Measurements from ENCODE around the gene LASP1. TPM values are rescaled to one million over a fixed set of nuclear protein-coding genes. Genes with fewer than 3 reads are reported as not detected.
A peak's percentile ranks its signal among the peaks of the same experiment; 100 is the strongest.

LASP1 gene
- total RNA-seq, 1 experiment from 2014 or later = 479 TPM

DNA sequence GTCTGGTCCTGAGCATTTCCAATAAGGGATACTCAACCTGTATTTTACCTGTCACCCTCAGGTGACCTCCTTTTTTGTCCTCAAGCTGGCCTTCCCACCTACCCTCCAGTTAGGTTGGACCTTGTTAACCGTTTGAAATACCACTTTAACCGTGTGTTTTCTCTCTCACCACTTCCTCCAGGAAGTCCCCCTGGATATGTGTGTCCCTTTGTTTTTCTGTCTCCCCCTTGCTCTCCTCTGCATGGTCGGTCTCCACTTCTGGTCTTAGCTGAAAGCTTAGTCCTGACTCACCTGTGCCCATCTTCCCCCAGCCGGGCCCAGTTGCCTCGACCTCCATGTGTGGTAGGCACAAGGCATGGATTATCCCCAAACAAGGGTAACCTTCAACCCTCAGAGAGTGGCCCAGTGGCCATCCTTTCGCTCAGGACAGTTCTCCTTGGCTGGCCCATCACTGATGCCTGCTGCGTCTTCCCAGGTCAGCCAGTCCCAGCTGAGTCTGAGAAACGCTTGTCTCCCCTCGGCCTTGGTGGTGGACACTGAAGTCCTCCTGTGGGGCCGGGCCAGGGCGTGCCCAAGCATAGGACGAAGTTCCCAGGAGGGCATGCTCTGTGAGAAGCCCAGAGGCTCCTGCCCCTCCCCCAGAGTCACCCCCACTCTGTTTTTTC, 20.0 kb downstream of the LASP1 start:
- intact Hi-C loops (cut with micrococcal nuclease; ENCODE audit: unreplicated experiment) = no loop called here
- H3K4me1 Mint-ChIP-seq (ENCODE audit: low read depth, unreplicated experiment) = peaks cover 38% of the 10 kb centered on the region
- CTCF ChIA-PET = no interaction called here
- no peak overlapping the region for H3K4me3 Mint-ChIP-seq (ENCODE audit: low read depth, unreplicated experiment)
- no peaks in the 10 kb centered on the region for H3K9me3 Mint-ChIP-seq (ENCODE audit: low read depth, unreplicated experiment)
- peak overlapping the region; percentile 15 for H3K27ac Mint-ChIP-seq (ENCODE audit: unreplicated experiment)
- TF ChIP-seq CTCF (IDR thresholded peaks at IDR 0.05; ENCODE audit: unreplicated experiment) = no peak
- no peak for DNase-seq
- peaks cover 91% of the 10 kb centered on the region for H3K36me3 Mint-ChIP-seq (ENCODE audit: insufficient read depth, unreplicated experiment)
- no peaks in the 10 kb centered on the region for H3K27me3 Mint-ChIP-seq (ENCODE audit: unreplicated experiment)
- no TSS peak for BruUV-seq (replicated peaks)

DNA sequence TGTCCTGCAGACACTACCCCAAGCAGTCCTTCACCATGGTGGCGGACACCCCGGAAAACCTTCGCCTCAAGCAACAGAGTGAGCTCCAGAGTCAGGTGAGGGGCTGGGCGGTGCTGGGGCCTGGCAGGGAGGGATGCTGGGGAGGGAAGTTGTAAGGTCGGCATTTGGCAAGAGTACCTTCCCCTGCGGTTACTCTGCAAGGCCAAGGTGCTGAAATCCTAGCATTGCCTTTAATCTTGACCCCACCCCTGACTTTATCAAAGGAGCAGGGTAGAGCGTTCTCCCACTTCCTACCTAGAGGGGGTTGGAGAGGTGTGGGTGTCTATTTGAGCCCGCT, 20.5 kb downstream of the LASP1 start:
- peaks cover 90% of the 10 kb centered on the region for H3K36me3 Mint-ChIP-seq (ENCODE audit: insufficient read depth, unreplicated experiment)

GRCh38 chr17:38891441-38891840, 21.6 kb downstream of the LASP1 start:
- H3K27ac Mint-ChIP-seq (ENCODE audit: unreplicated experiment) = no peak overlapping the region
- intact Hi-C loops (cut with micrococcal nuclease; ENCODE audit: unreplicated experiment) = no loop called here
- H3K36me3 Mint-ChIP-seq (ENCODE audit: insufficient read depth, unreplicated experiment) = peaks cover 86% of the 10 kb centered on the region
- BruUV-seq (replicated peaks) = no TSS peak
- no peak for DNase-seq
- TF ChIP-seq CTCF (IDR thresholded peaks at IDR 0.05; ENCODE audit: unreplicated experiment) = no peak
- no peaks in the 10 kb centered on the region for H3K9me3 Mint-ChIP-seq (ENCODE audit: low read depth, unreplicated experiment)
- no peak overlapping the region for H3K4me3 Mint-ChIP-seq (ENCODE audit: low read depth, unreplicated experiment)
- H3K27me3 Mint-ChIP-seq (ENCODE audit: unreplicated experiment) = no peaks in the 10 kb centered on the region
- CTCF ChIA-PET = no interaction called here
- H3K4me1 Mint-ChIP-seq (ENCODE audit: low read depth, unreplicated experiment) = peaks cover 22% of the 10 kb centered on the region

More for the DNA sequence above, 20.5 kb downstream of the LASP1 start:
- no peak for TF ChIP-seq CTCF (IDR thresholded peaks at IDR 0.05; ENCODE audit: unreplicated experiment)
- BruUV-seq (replicated peaks) = no TSS peak
- intact Hi-C loops (cut with micrococcal nuclease; ENCODE audit: unreplicated experiment) = no loop called here
- Mint-ChIP-seq H3K4me1 (ENCODE audit: low read depth, unreplicated experiment) (peaks cover 33% of the 10 kb centered on the region), H3K27me3 (ENCODE audit: unreplicated experiment) (no peaks in the 10 kb centered on the region), H3K9me3 (ENCODE audit: low read depth, unreplicated experiment) (no peaks in the 10 kb centered on the region), H3K4me3 (ENCODE audit: low read depth, unreplicated experiment) (no peak overlapping the region), H3K27ac (ENCODE audit: unreplicated experiment) (peak overlapping the region; percentile 15)
- CTCF ChIA-PET = no interaction called here
- DNase-seq = no peak

DNA sequence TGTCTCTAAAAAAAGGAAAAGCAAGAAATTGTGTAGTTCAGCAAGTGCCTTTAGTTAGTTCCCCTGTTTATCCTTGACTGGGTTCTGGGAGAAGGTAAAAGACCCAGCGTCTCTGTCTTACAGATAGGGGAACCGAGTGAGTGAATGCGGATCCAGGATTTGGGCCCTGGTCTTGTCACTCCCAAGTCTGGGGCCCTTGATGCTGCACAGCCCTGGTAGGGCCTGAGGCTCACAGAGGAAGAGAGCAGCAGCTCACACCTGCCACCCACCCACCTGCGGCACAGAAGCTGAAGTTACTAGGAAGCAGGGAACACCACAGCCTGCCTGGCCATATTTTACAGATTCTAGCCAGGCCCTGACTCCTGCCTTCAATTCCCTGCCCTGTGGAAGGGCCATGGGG, 22.2 kb downstream of the LASP1 start:
- CTCF ChIA-PET = no interaction called here
- BruUV-seq (replicated peaks) = TSS peak; percentile 10

More for the DNA sequence above, 22.2 kb downstream of the LASP1 start:
- no peak for TF ChIP-seq CTCF (IDR thresholded peaks at IDR 0.05; ENCODE audit: unreplicated experiment)
- Mint-ChIP-seq H3K9me3 (ENCODE audit: low read depth, unreplicated experiment) (no peaks in the 10 kb centered on the region), H3K4me1 (ENCODE audit: low read depth, unreplicated experiment) (peaks cover 16% of the 10 kb centered on the region), H3K36me3 (ENCODE audit: insufficient read depth, unreplicated experiment) (peaks cover 83% of the 10 kb centered on the region), H3K4me3 (ENCODE audit: low read depth, unreplicated experiment) (no peak overlapping the region), H3K27me3 (ENCODE audit: unreplicated experiment) (no peaks in the 10 kb centered on the region), H3K27ac (ENCODE audit: unreplicated experiment) (no peak overlapping the region)
- no peak for DNase-seq
- intact Hi-C loops (cut with micrococcal nuclease; ENCODE audit: unreplicated experiment) = no loop called here

All from Calu3 (cell line).